HG03045 (cell line): ENCODE results near the gene ABCA9.

Experiments used
- ATAC-seq: cut with Tn5 transposase; IDR thresholded peaks from one replicate; pipeline ENCODE4 v1.9.1; 2021; ENCODE audit warnings: mild to moderate bottlenecking, moderate library complexity; ENCODE audit not compliant: unreplicated experiment

ABCA9 gene

GRCh38 chr17:69066482-69066881 is 5.8 kb upstream of the ABCA9 start:
- ATAC-seq = no peak

- ATAC-seq = no peak
These were observed 4.4 kb upstream of the ABCA9 start for GRCh38 chr17:69065113-69065512.

GRCh38 chr17:69064476-69064875 is 3.7 kb upstream of the ABCA9 start:
- no peak for ATAC-seq

- ATAC-seq = no peak
These were observed 3.3 kb upstream of the ABCA9 start for GRCh38 chr17:69064001-69064400.

GRCh38 chr17:69062860-69063581 is 2.3 kb upstream of the ABCA9 start:
- no peak for ATAC-seq

GRCh38 chr17:69061721-69062556 is 1.2 kb upstream of the ABCA9 start:
- ATAC-seq = no peak

GRCh38 chr17:69059458-69060175 is 1.1 kb downstream of the ABCA9 start:
- ATAC-seq = no peak

GRCh38 chr17:69058165-69058564 is 2.6 kb downstream of the ABCA9 start:
- no peak for ATAC-seq

GRCh38 chr17:69057280-69057679 is 3.4 kb downstream of the ABCA9 start:
- ATAC-seq = no peak

- ATAC-seq = no peak
These were observed 4.4 kb downstream of the ABCA9 start for GRCh38 chr17:69056179-69056823.

- no peak for ATAC-seq
These were observed 5.4 kb downstream of the ABCA9 start for GRCh38 chr17:69055334-69055733.

GRCh38 chr17:69050999-69051775 is 9.5 kb downstream of the ABCA9 start:
- no peak for ATAC-seq

GRCh38 chr17:69048634-69049033 is 12.1 kb downstream of the ABCA9 start:
- no peak for ATAC-seq

- ATAC-seq = no peak
These were observed 13.1 kb downstream of the ABCA9 start for GRCh38 chr17:69047368-69048263.

- ATAC-seq = no peak
These were observed 14.5 kb downstream of the ABCA9 start for GRCh38 chr17:69046121-69046807.

- no peak for ATAC-seq
These were observed 15.1 kb downstream of the ABCA9 start for GRCh38 chr17:69045646-69046045.

GRCh38 chr17:69044371-69044770 is 16.4 kb downstream of the ABCA9 start:
- no peak for ATAC-seq

- ATAC-seq = no peak
These were observed 17.5 kb downstream of the ABCA9 start for GRCh38 chr17:69043098-69043734.
